Neural crest cell (in vitro differentiated cells): ENCODE results near the gene ZFAND6. TPM values are rescaled to one million over a fixed set of nuclear protein-coding genes. Genes with fewer than 3 reads are reported as not detected.
A peak's percentile ranks its signal among the peaks of the same experiment; 100 is the strongest.

Experiments
- DNase-seq: peaks from one replicate; pipeline ENCODE4 v3.0.0; 2021; ENCODE audit warnings: low read depth, mixed read lengths, low spot score
- H3K27ac Mint-ChIP-seq: one replicate; pipeline ENCODE4 v1.8.0; 2021; ENCODE audit warnings: mild to moderate bottlenecking, mixed read lengths; ENCODE audit not compliant: unreplicated experiment
- H3K27me3 Mint-ChIP-seq: 2 replicates; pipeline ENCODE4 v1.8.0; 2021; ENCODE audit warnings: low read depth, mild to moderate bottlenecking, mixed read lengths
- H3K36me3 Mint-ChIP-seq: 2 replicates; pipeline ENCODE4 v1.8.0; 2021; ENCODE audit warnings: low read depth, mild to moderate bottlenecking, mixed read lengths
- H3K4me1 Mint-ChIP-seq: 2 replicates; pipeline ENCODE4 v1.8.0; 2021; ENCODE audit warnings: mixed read lengths
- H3K4me3 Mint-ChIP-seq: one replicate; pipeline ENCODE4 v1.8.0; 2021; ENCODE audit warnings: mild to moderate bottlenecking, mixed read lengths
- H3K9me3 Mint-ChIP-seq: 2 replicates; pipeline ENCODE4 v1.8.0; 2021; ENCODE audit warnings: mixed read lengths
- CTCF ChIP-seq: fragments of 200-600 bp; sonication (generic); conservative IDR thresholded peaks from 2 replicates; pipeline ENCODE4 v1.5.0; 2021; ENCODE audit warnings: antibody characterized with exemption, mild to moderate bottlenecking
- total RNA-seq: library from RNA; stranded (reverse); gene quantifications from 2 replicates; pipeline ENCODE4 v1.2.1, GENCODE V29; 2021

Gene ZFAND6
- total RNA-seq, 1 donor from 2014 or later: 50.6 TPM

GRCh38 chr15:80076321-80077318, 17.1 kb downstream of the ZFAND6 start:
- no peak for TF ChIP-seq CTCF
- Mint-ChIP-seq H3K27me3 (no peaks in the 10 kb centered on the region), H3K4me1 (peaks cover 44% of the 10 kb centered on the region), H3K9me3 (no peaks in the 10 kb centered on the region), H3K36me3 (peaks cover 2% of the 10 kb centered on the region), H3K4me3 (no peak overlapping the region), H3K27ac (no peak overlapping the region)
- DNase-seq: no peak

- no peak for DNase-seq
- Mint-ChIP-seq H3K9me3 (no peaks in the 10 kb centered on the region), H3K4me1 (peaks cover 7% of the 10 kb centered on the region), H3K27ac (no peak overlapping the region), H3K27me3 (no peaks in the 10 kb centered on the region), H3K4me3 (no peak overlapping the region), H3K36me3 (peaks cover 2% of the 10 kb centered on the region)
- TF ChIP-seq CTCF: no peak
Observed at GRCh38 chr15:80081390-80081789, 21.9 kb downstream of the ZFAND6 start.

- H3K4me1 Mint-ChIP-seq: peaks cover 4% of the 10 kb centered on the region
- no peak for DNase-seq
- no peak overlapping the region for H3K27ac Mint-ChIP-seq
- H3K36me3 Mint-ChIP-seq: peaks cover 8% of the 10 kb centered on the region
- TF ChIP-seq CTCF: peak; percentile 43
- no peak overlapping the region for H3K4me3 Mint-ChIP-seq
- no peaks in the 10 kb centered on the region for H3K27me3 Mint-ChIP-seq
- H3K9me3 Mint-ChIP-seq: peaks cover 2% of the 10 kb centered on the region
Observed at GRCh38 chr15:80087104-80087503, 27.6 kb downstream of the ZFAND6 start.

GRCh38 chr15:80090041-80090440, 30.6 kb downstream of the ZFAND6 start:
- Mint-ChIP-seq H3K4me1 (peaks cover 14% of the 10 kb centered on the region), H3K27ac (no peak overlapping the region), H3K36me3 (peaks cover 8% of the 10 kb centered on the region), H3K27me3 (no peaks in the 10 kb centered on the region), H3K9me3 (peaks cover 2% of the 10 kb centered on the region), H3K4me3 (no peak overlapping the region)
- TF ChIP-seq CTCF: no peak
- DNase-seq: no peak

GRCh38 chr15:80090879-80091503, 31.5 kb downstream of the ZFAND6 start:
- TF ChIP-seq CTCF: peak; percentile 52
- Mint-ChIP-seq H3K4me1 (peaks cover 24% of the 10 kb centered on the region), H3K4me3 (no peak overlapping the region), H3K27ac (no peak overlapping the region), H3K9me3 (peaks cover 2% of the 10 kb centered on the region), H3K36me3 (peaks cover 8% of the 10 kb centered on the region), H3K27me3 (no peaks in the 10 kb centered on the region)
- no peak for DNase-seq
